ENCODE data around the gene THAP7. TPM values are rescaled to one million over a fixed set of nuclear protein-coding genes. Genes with fewer than 3 reads are reported as not detected.

The THAP7 gene
- total and polyA plus RNA-seq, 2 donors (not counting 3 experiments of a cell fraction or from before 2014, with no cell fraction given) = 13.5 to 24.4 TPM

DNA sequence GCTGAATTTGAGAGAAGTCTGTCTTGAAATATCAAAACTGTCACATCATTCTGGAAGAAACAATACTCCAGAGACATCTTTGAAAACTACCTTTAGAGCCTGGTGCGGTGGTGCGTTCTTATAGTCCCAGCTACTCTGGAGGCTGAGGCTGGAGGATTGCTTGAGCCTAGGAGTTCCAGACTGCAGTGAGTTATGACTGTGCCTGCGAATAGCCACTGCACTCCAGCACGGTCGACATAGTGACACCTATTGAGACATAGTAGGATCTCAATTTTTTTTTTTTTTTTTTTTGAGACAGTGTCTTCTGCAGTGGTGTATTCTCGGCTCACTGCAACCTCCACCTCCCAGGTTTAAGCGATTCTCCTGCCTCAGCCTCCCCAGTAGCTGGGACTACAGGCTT is 46.4 kb downstream of the THAP7 start:
- Histone ChIP-seq H3K36me3 (ENCODE audit: control insufficient read depth in 2 of 2, extremely low read depth in 1 of 2, insufficient read depth in 2 of 2, low read length in 2 of 2) (peaks cover 11 to 19% of the 10 kb centered on the region in 2 experiments), H3K27me3 (ENCODE audit: control insufficient read depth in 2 of 2, insufficient read depth in 2 of 2, low read length in 2 of 2) (peaks cover 0 to 5% of the 10 kb centered on the region in 2 experiments), H3K79me2 (ENCODE audit: control insufficient read depth, insufficient read depth, low read length) (peaks cover 14% of the 10 kb centered on the region), H3K4me3 (replicated peaks in 1 of 3; ENCODE audit: insufficient read depth in 1 of 3, low read depth in 1 of 3, low read length in 3 of 3) (no peak overlapping the region), H3K9me1 (replicated peaks; ENCODE audit: control insufficient read depth, extremely low read depth, insufficient read depth, low read length) (no peaks in the 10 kb centered on the region), H3K4me1 (ENCODE audit: control insufficient read depth, extremely low read depth, insufficient read depth, low read length) (peaks cover 10% of the 10 kb centered on the region), H4K20me1 (replicated peaks; ENCODE audit: control insufficient read depth, extremely low read depth, insufficient read depth, low read length) (no peaks in the 10 kb centered on the region), H2AFZ (ENCODE audit: low read depth, low read length) (no peak overlapping the region), H3K4me2 (ENCODE audit: insufficient read depth, low read length) (no peak overlapping the region), H3K9me3 (replicated peaks; ENCODE audit: control insufficient read depth, insufficient read depth, low read length) (no peaks in the 10 kb centered on the region), H3K9ac (replicated peaks; ENCODE audit: extremely low read depth, insufficient read depth, low read length) (no peak overlapping the region), H3K27ac (ENCODE audit: insufficient read depth, low read depth, low read length) (no peak overlapping the region)
- POLR2A ChIA-PET = no interaction called here
- TF ChIP-seq MYC (IDR thresholded peaks at IDR 0.05; ENCODE audit: low read depth, low read length) (no peak), EZH2 (IDR thresholded peaks at IDR 0.05; ENCODE audit: borderline replicate concordance, low read depth, low read length, severe bottlenecking) (no peak), JUN (IDR thresholded peaks at IDR 0.05; ENCODE audit: borderline replicate concordance, insufficient read depth, insufficient read length, low read depth) (no peak), POLR2A (IDR thresholded peaks at IDR 0.05; ENCODE audit: low read depth, low read length) (no peak)
- TF ChIP-seq, protein P1, sequence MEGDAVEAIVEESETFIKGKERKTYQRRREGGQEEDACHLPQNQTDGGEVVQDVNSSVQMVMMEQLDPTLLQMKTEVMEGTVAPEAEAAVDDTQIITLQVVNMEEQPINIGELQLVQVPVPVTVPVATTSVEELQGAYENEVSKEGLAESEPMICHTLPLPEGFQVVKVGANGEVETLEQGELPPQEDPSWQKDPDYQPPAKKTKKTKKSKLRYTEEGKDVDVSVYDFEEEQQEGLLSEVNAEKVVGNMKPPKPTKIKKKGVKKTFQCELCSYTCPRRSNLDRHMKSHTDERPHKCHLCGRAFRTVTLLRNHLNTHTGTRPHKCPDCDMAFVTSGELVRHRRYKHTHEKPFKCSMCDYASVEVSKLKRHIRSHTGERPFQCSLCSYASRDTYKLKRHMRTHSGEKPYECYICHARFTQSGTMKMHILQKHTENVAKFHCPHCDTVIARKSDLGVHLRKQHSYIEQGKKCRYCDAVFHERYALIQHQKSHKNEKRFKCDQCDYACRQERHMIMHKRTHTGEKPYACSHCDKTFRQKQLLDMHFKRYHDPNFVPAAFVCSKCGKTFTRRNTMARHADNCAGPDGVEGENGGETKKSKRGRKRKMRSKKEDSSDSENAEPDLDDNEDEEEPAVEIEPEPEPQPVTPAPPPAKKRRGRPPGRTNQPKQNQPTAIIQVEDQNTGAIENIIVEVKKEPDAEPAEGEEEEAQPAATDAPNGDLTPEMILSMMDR (IDR thresholded peaks at IDR 0.05; ENCODE audit: extremely low read depth in 1 of 2, insufficient read depth in 1 of 2, low read depth in 1 of 2, low read length in 2 of 2) = no peak
- BruUV-seq (replicated peaks) = no TSS peak
- FAIRE-seq (peak; percentile 28), DNase-seq (ENCODE audit: low read depth, low spot score) (no peak)
- CTCF ChIA-PET = interaction anchor here (4.1 kb wide), 1 partner anchor 70 kb away, joined by 27 read pairs; no protein-coding TSS in a partner anchor
- intact Hi-C loops (cut with micrococcal nuclease) = no loop called here
- dilution Hi-C loops (cut with MboI; ENCODE audit: extremely low pct_ligation_motif_present, low sequenced_read_pairs) = no loop called here

All from endothelial cell of umbilical vein (primary cell).